CD14-positive monocyte (primary cell): ENCODE results near the gene HAP1. TPM values are rescaled to one million over a fixed set of nuclear protein-coding genes. Genes with fewer than 3 reads are reported as not detected.

Experiments used
- DNase-seq, 3 donors: peaks; one replicate each; pipeline ENCODE4 v3.0.0-alpha.2; 2011 to 2022
- H2AFZ ChIP-seq: 2 replicates; pipeline ENCODE4 v1.6.0; 2012; ENCODE audit warnings: mild to moderate bottlenecking, low read depth, low read length, inconsistent platforms; ENCODE audit not compliant: insufficient read depth, poor library complexity, severe bottlenecking
- H3K27ac ChIP-seq, 2 donors: 1 replicate in 1 of 2; 2 replicates in 1 of 2; pipeline ENCODE4 v1.5.1; 2012 to 2013; ENCODE audit warnings: low read length in 2 of 2, control low read depth in 1 of 2, inconsistent platforms in 1 of 2, low read depth in 1 of 2, mild to moderate bottlenecking in 1 of 2
- H3K27me3 ChIP-seq, 2 donors: one replicate each; pipeline versions ENCODE4 v1.6.0 to v1.6.1; 2011 to 2013; ENCODE audit warnings: low read length in 2 of 2; ENCODE audit not compliant: control insufficient read depth in 2 of 2, insufficient read depth in 2 of 2
- H3K36me3 ChIP-seq, 2 donors: replicated peaks in 1 of 2; 1 replicate in 1 of 2; 2 replicates in 1 of 2; pipeline versions ENCODE4 v1.5.1 to v1.6.1; 2012 to 2013; ENCODE audit warnings: low read length in 2 of 2, control low read depth in 1 of 2, inconsistent platforms in 1 of 2, mild to moderate bottlenecking in 1 of 2; ENCODE audit not compliant: insufficient read depth in 2 of 2, control insufficient read depth in 1 of 2
- H3K4me1 ChIP-seq, 2 donors: 1 replicate in 1 of 2; 2 replicates in 1 of 2; pipeline versions ENCODE4 v1.5.1 to v1.6.1; 2012 to 2013; ENCODE audit warnings: low read length in 2 of 2, control low read depth in 1 of 2, inconsistent platforms in 1 of 2, mild to moderate bottlenecking in 1 of 2, moderate library complexity in 1 of 2; ENCODE audit not compliant: insufficient read depth in 2 of 2, control insufficient read depth in 1 of 2
- H3K4me2 ChIP-seq: replicated peaks from 2 replicates; pipeline ENCODE3; 2012; ENCODE audit warnings: low read length, moderate library complexity, mild to moderate bottlenecking; ENCODE audit not compliant: poor library complexity, severe bottlenecking; ENCODE audit errors: extremely low read depth
- H3K4me3 ChIP-seq, 3 experiments: fragments of 200-600 bp in 1 of 3; sonication (generic) in 1 of 3; replicated peaks in 1 of 3; 1 replicate in 2 of 3; 2 replicates in 1 of 3; pipeline ENCODE4 v1.5.1; 2011 to 2013; ENCODE audit warnings: low read length in 3 of 3, mild to moderate bottlenecking in 3 of 3, control low read depth in 2 of 3, low read depth in 2 of 3, inconsistent platforms in 1 of 3, moderate library complexity in 1 of 3
- H3K79me2 ChIP-seq: 2 replicates; pipeline ENCODE4 v1.6.0; 2012; ENCODE audit warnings: mild to moderate bottlenecking, control low read depth, inconsistent platforms, low read length, moderate library complexity; ENCODE audit not compliant: insufficient read depth
- H3K9ac ChIP-seq: 2 replicates; pipeline ENCODE4 v1.6.0; 2017; ENCODE audit warnings: low read length, mild to moderate bottlenecking; ENCODE audit not compliant: insufficient read depth, poor library complexity, severe bottlenecking
- H3K9me3 ChIP-seq, 2 donors: replicated peaks in 1 of 2; 1 replicate in 1 of 2; 2 replicates in 1 of 2; pipeline versions ENCODE4 v1.5.1 to v1.6.1; 2012 to 2013; ENCODE audit warnings: low read length in 2 of 2, control low read depth in 1 of 2; ENCODE audit not compliant: control insufficient read depth in 1 of 2, insufficient read depth in 1 of 2
- H4K20me1 ChIP-seq: 2 replicates; pipeline ENCODE4 v1.6.0; 2012; ENCODE audit warnings: mild to moderate bottlenecking, low read length, control low read depth, moderate library complexity; ENCODE audit not compliant: insufficient read depth
- H3K27ac Mint-ChIP-seq, 7 donors: one replicate each; pipeline ENCODE4 v1.8.0; 2020; ENCODE audit warnings: mild to moderate bottlenecking in 7 of 7, mixed read lengths in 7 of 7, moderate library complexity in 6 of 7, inconsistent platforms in 2 of 7
- H3K27me3 Mint-ChIP-seq, 3 donors: one replicate each; pipeline ENCODE4 v1.8.0; 2021 to 2022; ENCODE audit warnings: low read depth in 3 of 3, mild to moderate bottlenecking in 3 of 3, mixed read lengths in 3 of 3, moderate library complexity in 3 of 3, inconsistent platforms in 1 of 3
- H3K36me3 Mint-ChIP-seq, 2 donors: one replicate each; pipeline ENCODE4 v1.8.0; 2020; ENCODE audit warnings: mixed read lengths in 2 of 2, inconsistent platforms in 1 of 2, mild to moderate bottlenecking in 1 of 2
- H3K4me1 Mint-ChIP-seq: one replicate; pipeline ENCODE4 v1.8.0; 2020; ENCODE audit warnings: mild to moderate bottlenecking, mixed read lengths
- H3K4me3 Mint-ChIP-seq, 2 donors: one replicate each; pipeline ENCODE4 v1.8.0; 2020; ENCODE audit warnings: mild to moderate bottlenecking in 2 of 2, mixed read lengths in 2 of 2, moderate library complexity in 1 of 2
- H3K9me3 Mint-ChIP-seq, 7 donors: one replicate each; pipeline ENCODE4 v1.8.0; 2020 to 2022; ENCODE audit warnings: mixed read lengths in 7 of 7, mild to moderate bottlenecking in 6 of 7, moderate library complexity in 6 of 7, inconsistent platforms in 2 of 7
- WGBS: methylation state at CpG from one replicate; pipeline ENCODE4 v1.1.5; 2013; ENCODE audit warnings: missing lambda C conversion rate; ENCODE audit not compliant: insufficient coverage; 5-methylcytosine and 5-hydroxymethylcytosine counted together
- intact Hi-C, 2 donors: fragments of 100-400 bp; cut with micrococcal nuclease; formaldehyde crosslinking; loops; one replicate each; pipeline versions ENCODE4 v1.15.0 to v1.15.1; 2023
- polyA plus RNA-seq, 3 donors: library from polyadenylated mRNA; depleted of rRNA in 1 of 3; unstranded in 2 of 3; stranded (reverse) in 1 of 3; fragments of 300-500 nt in 2 of 3; fragments of >200 nt in 1 of 3; fragmentation: Illumina TruSeq in 2 of 3; gene quantifications; 1 replicate in 2 of 3; 2 replicates in 1 of 3; pipeline ENCODE4 v1.2.3, GENCODE V29; 2012 to 2021
- TF ChIP-seq, protein P1 (sequence below): fragments of 200-600 bp; IDR thresholded peaks from one replicate; pipeline ENCODE4 v1.8.0; 2022; ENCODE audit warnings: antibody characterized with exemption, mild to moderate bottlenecking

Gene HAP1
- polyA plus RNA-seq, 3 donors = not detected

DNA sequence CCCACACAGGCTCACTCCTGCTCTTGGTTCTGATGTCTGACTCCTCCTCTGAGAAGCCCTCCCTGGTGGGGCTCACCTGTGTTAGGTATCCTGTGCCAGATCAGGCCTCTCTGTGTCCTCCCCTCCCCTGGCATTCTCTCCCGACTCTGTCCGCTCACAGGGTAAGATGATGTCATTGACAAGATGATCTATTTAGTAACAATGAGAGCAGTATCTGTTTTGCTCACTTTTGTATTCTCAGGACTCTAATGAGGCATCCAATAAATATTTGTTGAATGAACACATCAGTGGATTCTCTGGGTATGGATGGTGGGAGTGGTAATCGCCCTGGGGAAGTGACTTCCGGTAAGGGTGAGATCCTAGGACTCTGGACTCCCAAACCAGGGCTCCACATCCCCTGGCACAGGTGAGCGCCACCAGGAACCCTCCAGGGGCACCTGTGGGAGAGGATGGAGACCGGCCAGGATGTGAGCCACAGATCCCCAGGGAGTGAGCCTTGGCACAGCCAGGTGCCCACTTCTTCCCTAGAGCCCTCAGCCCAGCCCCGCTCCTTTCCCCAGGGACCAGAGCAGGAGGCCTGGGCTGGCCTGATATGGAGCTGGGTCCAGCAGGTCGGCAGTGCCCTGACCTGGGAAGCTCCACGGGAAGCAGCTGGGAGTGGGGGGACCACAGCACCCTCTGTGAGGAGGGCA lies 5.4 kb upstream of the HAP1 start:
- no peak overlapping the region for H3K4me3 ChIP-seq
- peaks cover 0 to 1% of the 10 kb centered on the region in 2 donors for H3K4me1 ChIP-seq
- H3K36me3 ChIP-seq = no peaks in the 10 kb centered on the region
- no peaks in the 10 kb centered on the region for H3K9me3 ChIP-seq
- peaks cover 0 to 3% of the 10 kb centered on the region in 2 donors for H3K36me3 Mint-ChIP-seq
- no peak for DNase-seq
- no peak overlapping the region for H3K27ac ChIP-seq
- no peak overlapping the region for H3K9ac ChIP-seq
- peaks cover 0 to 5% (median 1%) of the 10 kb centered on the region in 7 donors for H3K9me3 Mint-ChIP-seq
- no peaks in the 10 kb centered on the region for H3K79me2 ChIP-seq
- WGBS = 94% methylated on average over 3 of the region's 9 CpGs
- H3K4me3 Mint-ChIP-seq = no peak overlapping the region
- TF ChIP-seq, protein P1, sequence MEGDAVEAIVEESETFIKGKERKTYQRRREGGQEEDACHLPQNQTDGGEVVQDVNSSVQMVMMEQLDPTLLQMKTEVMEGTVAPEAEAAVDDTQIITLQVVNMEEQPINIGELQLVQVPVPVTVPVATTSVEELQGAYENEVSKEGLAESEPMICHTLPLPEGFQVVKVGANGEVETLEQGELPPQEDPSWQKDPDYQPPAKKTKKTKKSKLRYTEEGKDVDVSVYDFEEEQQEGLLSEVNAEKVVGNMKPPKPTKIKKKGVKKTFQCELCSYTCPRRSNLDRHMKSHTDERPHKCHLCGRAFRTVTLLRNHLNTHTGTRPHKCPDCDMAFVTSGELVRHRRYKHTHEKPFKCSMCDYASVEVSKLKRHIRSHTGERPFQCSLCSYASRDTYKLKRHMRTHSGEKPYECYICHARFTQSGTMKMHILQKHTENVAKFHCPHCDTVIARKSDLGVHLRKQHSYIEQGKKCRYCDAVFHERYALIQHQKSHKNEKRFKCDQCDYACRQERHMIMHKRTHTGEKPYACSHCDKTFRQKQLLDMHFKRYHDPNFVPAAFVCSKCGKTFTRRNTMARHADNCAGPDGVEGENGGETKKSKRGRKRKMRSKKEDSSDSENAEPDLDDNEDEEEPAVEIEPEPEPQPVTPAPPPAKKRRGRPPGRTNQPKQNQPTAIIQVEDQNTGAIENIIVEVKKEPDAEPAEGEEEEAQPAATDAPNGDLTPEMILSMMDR = no peak
- no peak overlapping the region for H3K27ac Mint-ChIP-seq
- peaks cover 13 to 23% of the 10 kb centered on the region in 2 donors for H3K27me3 ChIP-seq
- peaks cover 2% of the 10 kb centered on the region for H3K4me1 Mint-ChIP-seq
- H2AFZ ChIP-seq = no peak overlapping the region
- no peak overlapping the region for H3K4me2 ChIP-seq
- intact Hi-C loops = loop anchor here in 1 of 2 donors (2.0 kb wide), 1 partner anchor 61 kb away; no protein-coding TSS in a partner anchor
- no peaks in the 10 kb centered on the region for H4K20me1 ChIP-seq
- peaks cover 28 to 33% (median 32%) of the 10 kb centered on the region in 3 donors for H3K27me3 Mint-ChIP-seq

DNA sequence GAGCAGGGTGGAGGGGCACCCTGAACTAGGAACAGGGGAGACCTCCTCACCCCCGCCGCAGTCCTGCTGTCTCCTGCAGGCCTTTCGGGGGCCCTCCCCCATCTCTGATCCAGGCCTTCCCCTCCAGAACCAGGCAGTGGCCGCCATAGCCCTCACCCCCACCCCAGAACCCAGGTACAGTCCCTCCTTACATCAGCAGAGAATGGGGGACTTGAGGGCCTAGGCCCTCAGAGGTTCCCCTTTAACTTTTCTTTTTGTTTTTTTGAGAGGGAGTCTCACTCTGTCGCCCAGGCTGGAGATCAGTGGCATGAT lies 4.3 kb upstream of the HAP1 start:
- Histone ChIP-seq H2AFZ (no peak overlapping the region), H3K27ac (no peak overlapping the region), H3K9ac (no peak overlapping the region), H3K27me3 (peaks cover 17 to 33% of the 10 kb centered on the region in 2 donors), H3K79me2 (no peaks in the 10 kb centered on the region), H3K4me3 (no peak overlapping the region), H3K4me2 (no peak overlapping the region), H3K9me3 (no peaks in the 10 kb centered on the region), H3K4me1 (peaks cover 6 to 8% of the 10 kb centered on the region in 2 donors), H3K36me3 (no peaks in the 10 kb centered on the region), H4K20me1 (no peaks in the 10 kb centered on the region)
- no peak for DNase-seq
- Mint-ChIP-seq H3K27ac (no peak overlapping the region), H3K4me1 (peaks cover 4% of the 10 kb centered on the region), H3K36me3 (peaks cover 0 to 3% of the 10 kb centered on the region in 2 donors), H3K27me3 (peaks cover 33 to 43% (median 42%) of the 10 kb centered on the region in 3 donors), H3K9me3 (peaks cover 0 to 8% (median 1%) of the 10 kb centered on the region in 7 donors), H3K4me3 (no peak overlapping the region)
- intact Hi-C loops = loop anchor here (1.0 to 2.0 kb wide), 2 partner anchors 62 to 63 kb away; no protein-coding TSS in a partner anchor
- TF ChIP-seq, protein P1 = no peak
- no CpG with 5 or more reads among the region's 5 CpGs for WGBS
